Activated CD8-positive, alpha-beta memory T cell treated with anti-CD3 and anti-CD28 coated beads, Interleukin-2, amount 50 U/mL, for 48 hours (primary cell): ENCODE results near the gene SUCLG2.

Experiments used
- DNase-seq: peaks from one replicate; pipeline ENCODE4 v3.0.0-alpha.2; 2020

SUCLG2 gene, protein sequence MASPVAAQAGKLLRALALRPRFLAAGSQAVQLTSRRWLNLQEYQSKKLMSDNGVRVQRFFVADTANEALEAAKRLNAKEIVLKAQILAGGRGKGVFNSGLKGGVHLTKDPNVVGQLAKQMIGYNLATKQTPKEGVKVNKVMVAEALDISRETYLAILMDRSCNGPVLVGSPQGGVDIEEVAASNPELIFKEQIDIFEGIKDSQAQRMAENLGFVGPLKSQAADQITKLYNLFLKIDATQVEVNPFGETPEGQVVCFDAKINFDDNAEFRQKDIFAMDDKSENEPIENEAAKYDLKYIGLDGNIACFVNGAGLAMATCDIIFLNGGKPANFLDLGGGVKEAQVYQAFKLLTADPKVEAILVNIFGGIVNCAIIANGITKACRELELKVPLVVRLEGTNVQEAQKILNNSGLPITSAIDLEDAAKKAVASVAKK

DNA sequence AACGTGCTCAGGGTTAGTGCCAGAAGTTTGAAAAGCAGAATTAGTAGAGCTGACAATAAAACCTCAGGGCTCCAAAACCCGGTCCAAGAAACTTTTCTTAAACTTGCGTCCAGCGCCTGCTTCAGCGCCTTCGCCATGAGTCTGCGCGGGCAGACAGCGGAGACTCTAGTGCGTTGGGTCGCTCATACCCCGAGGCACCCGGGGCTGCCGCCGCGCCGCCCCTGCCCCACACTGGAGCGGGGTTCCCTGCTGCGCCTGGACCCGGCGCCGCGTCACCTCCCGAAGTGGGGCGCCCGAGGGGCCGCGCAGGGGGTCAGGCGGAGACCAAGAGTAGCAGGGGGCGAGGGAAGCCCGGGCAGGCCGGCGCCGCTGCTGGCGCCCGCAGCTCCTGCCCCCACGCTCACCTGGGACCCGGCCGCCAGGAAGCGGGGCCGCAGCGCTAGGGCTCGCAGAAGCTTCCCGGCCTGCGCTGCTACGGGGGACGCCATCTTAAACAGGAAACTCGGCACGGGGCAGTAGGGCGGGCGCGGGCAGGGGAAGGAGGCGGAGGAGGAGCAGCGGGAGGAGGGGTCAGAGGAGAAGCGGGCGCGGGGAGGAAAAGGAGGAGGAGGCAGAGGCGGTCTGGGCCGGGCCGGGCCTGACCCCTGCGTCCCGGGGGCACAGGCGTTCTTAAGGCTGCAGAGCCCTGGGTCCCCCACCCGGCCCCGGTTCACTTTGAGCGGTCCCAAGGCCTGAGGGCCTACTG lies at the start of gene SUCLG2:
Gene SUCLG2, minus strand, starts transcription at position 514 of the 745 bp plus-strand sequence. Its CDS starts 26 bp downstream, at position 488.
- peak; percentile 89 for DNase-seq

DNA sequence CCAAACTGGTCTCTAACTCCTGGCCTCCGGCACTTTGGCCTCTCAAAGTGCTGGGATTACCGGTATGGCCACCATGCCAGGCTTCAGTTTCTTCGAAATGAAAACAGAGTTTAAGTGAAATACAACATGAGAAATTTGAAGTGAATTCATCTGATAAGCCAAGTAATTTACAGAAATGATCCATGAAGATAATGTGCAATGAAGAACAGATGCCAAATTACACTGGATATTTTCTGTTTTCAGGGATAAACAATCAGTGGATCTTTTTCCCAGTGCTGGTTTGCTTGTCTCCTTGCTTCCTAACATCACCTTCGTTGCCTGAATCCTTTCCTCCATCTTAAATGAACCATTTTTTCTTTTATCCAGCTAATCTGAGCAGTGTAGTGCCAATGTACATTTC lies 46.2 kb upstream of the SUCLG2 start:
- no peak for DNase-seq

DNA sequence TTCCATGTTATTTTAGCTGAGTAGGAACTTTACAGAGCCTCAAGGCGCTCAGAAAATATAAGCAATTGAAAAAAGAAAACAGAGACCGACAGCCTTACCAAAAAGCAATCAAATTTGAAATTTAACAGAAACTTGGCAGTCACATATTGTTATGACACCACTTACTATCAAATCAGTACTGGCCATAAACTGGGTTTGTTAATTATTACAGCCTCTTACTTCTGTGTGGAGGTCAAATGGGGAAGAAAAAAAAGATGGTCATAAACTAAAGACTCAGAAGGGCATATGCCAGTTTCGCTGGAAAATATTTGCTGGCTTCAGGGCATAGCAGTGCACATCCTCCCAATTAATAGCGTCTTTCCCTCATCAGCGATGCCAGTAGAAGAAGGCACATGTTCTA lies 45.5 kb upstream of the SUCLG2 start:
- no peak for DNase-seq

DNA sequence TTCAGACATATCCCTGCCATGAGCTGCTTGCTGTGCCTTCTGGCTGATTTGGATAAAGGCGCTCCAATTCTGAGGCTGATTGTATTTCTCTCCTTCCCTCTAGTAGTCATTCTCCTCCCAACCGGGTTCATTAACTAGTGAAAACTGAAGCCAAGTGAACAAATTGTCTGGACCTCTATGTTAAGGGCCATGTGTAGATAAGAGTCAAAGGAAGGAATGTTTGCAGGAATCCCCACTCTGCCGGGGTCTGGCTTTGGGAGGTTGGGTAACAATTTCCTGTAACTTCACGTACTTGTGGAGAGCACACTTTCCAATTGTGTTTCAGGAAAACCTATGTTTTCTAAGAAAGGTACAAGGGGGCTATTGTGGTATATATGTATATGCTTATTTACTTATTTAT lies 38.2 kb upstream of the SUCLG2 start:
- no peak for DNase-seq

DNA sequence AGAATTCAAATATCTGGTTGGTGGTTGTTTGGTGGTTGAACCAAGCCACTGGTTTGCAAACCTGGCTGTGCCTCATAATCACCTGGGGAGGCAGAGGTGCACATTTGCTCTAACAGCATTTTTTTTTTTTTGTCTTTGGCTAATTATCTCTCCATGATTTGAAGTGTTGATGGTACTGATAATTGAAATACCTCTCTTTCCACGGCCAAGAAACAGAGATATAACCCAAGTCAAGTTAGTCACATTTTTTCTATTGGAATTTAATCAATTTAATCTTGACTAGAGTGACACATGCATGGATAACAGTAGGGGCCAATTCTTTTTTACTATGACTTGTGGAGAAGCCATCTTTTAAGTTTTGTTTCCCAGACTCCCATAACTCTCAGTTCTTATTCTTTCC lies 37.5 kb upstream of the SUCLG2 start:
- no peak for DNase-seq

DNA sequence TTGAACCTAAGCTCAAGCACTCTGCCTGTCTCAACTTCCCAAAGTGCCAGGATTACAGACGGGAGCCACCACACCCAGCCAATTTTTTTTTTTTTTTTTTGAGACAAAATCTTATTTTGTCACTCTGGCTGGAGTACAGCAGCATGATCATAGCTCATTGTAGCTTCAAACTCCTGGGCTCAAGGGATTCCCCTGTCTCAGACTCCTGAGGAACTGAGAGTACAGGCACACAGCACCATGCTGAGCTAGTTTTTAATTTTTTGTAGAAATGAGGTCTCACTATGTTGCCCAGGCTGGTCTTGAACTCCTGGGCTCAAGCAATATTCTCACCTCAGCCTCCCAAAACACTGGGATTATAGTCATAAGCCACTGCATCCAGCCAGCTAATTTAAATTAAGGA lies 36.8 kb upstream of the SUCLG2 start:
- DNase-seq: no peak

DNA sequence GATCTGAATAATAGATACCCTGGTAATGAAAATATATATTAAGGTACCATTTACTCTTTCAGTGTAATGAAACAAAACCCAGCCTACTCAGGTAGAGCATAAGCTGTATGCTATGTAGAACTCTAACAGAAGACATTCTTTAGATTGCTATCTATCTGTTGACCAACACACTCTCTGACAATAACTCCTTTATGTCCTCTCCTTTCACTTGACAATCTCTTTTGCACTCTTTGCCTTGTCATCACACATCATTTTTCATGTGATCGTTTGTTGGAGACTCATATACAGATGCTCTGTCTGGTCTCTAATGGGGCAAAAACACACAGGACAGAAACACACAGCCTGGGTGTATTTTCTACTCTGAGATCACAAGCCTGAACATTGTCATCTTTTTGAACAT lies 35.4 kb upstream of the SUCLG2 start:
- DNase-seq: no peak

DNA sequence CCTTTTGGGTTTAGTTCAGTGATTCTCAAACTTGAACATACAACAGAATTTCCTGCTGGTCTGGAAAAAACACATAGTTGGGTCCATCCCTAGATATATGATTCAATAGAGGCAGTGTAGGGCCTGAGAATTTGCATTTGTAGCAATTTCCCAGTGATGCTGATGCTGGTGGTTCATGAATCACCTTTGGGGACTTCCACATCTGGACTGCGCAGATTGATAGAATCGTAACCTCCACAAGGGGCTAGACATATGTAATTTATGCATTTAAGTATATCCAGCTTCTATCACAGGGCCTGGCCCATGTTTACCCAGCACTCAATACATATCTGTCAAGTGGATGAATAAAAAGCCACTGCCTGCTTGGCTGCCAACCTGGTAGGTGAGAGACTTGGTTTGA lies 33.8 kb upstream of the SUCLG2 start:
- DNase-seq: no peak

DNA sequence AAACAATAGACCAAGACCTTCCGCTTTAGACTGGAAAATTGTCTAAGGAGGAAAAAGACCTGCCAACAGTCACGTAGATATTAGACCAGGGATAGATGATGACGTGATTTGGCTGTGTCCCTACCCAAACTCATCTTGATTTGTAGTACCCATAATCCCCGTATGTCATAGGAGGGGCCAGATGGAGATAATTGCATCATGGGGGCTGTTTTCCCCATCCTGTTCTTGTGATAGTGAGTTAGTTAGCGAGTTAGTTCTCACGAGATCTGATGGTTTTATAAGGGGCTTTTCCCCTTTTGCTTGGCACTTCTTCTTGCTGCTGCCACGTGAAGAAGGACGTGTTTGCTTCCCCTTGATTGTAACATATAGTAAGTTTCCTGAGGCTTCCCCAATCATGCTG lies 31.7 kb upstream of the SUCLG2 start:
- no peak for DNase-seq

DNA sequence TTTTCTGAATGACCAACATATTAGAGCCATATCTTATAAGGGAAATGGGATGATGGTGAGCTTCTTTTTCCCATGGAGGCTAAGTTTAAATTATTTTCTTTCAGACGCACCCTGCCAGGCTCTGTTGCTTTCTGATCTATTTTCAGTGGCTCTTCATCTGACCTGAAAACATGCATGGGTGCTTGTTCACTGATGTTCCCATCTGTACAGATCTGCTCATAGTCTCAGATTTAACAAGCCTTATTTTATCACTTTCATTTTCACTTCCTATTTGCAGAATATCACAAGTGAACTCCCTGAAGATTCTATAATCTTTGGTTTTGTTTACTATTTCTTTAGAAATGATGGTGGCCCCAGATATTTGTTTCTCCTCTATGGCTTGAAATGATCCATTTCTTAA lies 31.1 kb upstream of the SUCLG2 start:
- DNase-seq: no peak

DNA sequence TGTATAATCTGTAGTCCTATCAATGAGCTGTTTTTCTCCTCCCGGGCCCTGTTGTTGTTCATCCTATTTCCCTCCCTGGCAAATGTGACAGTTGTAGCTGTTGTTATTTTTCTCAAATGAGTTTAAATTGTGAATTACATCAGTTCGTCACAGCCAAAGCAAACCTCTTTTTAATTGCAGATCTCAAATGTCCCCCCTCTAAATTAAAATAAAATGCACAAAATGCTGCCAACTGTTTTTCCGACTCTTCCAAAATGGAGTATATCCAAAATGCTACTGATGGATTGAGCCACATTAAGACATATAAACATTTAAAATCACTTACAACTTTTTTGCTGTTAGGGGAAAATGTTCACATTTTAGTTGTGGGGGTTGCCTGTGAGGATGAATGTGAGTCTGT lies 29.8 kb upstream of the SUCLG2 start:
- DNase-seq: no peak

DNA sequence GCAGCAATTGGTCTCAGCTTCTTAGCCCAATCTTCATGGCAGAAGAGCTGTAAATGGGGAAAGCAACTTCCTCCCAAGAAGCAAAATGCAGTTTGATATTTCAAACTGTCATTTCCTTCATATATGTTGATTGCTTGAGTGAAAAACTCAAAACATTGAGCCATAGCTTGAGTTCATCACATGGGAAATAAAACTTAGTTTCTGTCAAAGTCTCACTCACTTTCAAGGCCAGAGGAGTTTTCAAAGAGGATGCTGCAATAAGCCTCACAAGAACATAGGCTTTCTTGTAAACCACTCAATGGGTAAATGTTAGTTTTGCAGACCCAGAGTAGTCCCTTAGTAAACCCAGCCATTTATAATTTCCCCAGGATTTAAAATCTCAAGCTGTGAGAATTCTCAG lies 29.1 kb upstream of the SUCLG2 start:
- no peak for DNase-seq

DNA sequence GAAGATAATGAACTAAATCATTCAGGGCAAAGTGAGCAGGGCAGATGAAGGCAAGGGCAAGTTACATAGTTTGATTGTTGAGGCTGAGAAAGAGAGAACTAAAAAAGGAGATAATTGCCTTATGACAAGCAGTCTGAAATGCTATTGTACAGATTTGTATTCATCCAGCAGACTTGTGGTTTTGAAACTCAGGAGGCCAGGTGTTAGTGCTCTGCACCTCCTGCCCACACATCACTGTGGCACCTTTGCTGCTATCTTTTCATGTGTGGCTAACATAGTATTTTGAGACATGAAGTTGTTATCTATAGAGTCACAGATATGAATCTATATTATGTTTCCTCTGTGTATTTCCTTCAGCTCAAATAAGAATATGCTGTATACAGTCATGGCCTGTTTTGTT lies 24.3 kb upstream of the SUCLG2 start:
- DNase-seq: no peak

DNA sequence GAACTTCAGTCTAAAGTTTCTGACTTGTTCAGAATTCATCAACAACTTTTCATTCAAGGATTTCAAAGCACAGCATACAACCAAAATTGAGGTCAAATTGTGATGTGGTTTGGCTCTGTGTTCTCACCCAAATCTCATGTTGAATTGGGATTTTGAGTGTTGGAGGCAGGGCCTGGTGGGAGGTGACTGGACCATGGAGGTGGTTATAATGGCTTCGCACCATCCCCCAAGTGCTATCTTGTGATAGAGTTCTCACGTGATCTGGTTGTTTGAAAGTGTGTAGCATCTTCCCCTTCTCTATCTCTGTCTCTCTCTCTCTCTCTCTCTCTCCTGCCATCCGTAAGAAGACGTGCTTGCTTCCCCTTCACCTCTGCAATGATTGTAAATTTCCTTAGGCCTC lies 19.6 kb upstream of the SUCLG2 start:
- no peak for DNase-seq

DNA sequence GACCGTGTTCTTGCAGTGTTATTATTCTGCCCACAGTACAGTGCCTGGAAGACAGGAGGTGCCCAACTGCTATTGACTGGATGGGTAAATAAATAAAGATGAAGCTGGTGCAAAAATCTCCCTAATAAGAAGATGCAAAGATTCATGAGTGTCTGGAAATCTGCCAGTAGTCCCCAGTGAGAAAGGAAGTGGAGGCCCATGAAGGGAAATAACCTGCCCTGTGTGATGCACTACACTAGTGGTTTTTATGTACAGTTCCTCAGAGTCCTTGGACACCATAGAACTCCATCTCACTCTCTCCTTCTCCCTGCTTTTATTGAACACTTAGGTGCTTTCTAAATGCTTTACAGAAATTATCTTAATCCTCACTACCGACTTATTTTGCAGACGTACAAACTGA lies 8.3 kb upstream of the SUCLG2 start:
- DNase-seq: no peak

DNA sequence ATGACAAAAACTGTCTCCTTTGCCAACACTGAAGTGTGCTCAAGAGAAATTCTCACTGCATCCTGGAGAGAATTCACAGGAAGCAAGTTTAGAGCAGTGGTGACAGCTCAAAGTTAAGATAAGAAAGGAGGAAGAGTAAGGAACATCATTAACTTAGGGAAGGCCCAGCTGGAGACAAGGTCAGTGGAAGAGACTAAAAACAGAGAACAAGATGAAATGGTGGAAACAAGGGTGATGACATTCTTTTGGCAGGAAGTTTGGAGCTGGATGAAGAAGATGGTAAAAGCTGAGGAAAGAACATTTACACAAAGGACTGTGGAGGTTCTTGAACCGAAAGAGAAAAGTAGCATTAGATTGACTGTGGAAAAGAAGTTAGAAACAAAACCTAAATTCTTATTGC lies 6.7 kb upstream of the SUCLG2 start:
- DNase-seq: no peak

DNA sequence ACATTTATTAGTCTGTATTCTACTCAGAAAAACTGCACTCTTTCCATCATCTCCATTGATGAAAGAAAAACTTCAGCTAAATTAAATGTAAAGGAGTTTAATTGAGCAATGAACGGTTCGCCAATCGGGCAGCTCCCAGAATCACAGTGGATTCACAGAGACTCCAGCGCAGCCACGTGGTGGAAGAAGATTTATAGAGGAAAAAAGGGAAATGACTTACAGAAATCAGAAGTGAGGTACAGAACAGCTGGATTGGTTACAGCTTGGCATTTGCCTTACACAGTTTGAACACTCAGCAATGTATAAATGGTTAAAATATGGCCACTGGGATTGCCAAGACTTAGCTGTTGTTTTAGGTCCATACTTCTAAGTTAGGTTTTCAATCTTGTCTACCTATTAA lies 2.8 kb upstream of the SUCLG2 start:
- no peak for DNase-seq

DNA sequence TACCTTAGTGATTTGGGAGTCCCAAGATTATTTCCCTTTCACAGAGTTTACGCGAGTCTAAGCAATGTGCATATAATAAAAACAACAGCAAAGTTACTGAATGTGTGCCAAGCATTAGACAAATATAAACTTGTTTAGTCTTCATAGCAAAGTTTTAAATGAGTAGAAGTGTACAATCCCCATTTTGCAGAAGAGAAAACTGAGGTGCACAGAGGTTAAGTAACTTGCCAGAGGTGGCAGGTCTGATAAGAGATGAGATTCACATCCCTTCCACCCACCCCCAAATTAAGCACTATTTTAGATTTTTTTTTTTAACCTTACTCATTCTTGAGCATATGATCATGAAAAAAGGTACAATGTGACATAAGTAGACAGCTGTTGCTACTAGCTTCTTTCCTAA lies 2.2 kb upstream of the SUCLG2 start:
- no peak for DNase-seq

DNA sequence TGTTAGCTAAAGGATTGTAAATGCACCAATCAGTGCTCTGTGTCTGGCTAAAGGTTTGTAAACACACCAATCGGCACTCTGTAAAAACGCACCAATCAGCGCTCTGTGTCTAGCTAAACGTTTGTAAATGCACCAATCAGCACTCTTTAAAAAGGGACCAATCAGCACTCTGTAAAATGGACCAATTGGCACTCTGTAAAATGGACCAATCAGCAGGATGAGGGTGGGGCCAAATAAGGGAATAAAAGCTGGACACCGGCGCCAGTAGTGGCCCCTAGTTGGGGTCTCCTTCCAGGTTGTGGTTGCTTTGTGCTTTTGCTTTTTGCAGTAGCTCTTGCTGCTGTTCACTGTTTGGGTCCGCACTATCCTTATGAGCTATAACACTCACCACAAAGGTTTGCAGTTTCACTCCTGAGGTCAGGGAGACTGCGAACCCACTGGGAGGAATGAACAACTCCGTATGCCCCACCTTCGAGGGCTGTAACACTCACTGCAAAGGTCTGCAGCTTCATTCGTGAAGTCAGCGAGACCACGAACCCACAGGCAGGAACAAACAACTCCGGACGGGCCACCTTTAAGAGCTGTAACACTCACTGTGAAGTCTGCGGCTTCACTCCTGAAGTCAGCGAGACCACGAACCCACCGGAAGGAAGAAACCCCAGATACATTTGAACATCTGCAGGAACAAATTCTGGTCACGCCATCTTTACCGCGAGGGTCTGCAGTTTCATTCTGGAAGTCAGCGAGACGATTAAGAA lies 1.1 kb upstream of the SUCLG2 start:
- DNase-seq: peak; percentile 82

DNA sequence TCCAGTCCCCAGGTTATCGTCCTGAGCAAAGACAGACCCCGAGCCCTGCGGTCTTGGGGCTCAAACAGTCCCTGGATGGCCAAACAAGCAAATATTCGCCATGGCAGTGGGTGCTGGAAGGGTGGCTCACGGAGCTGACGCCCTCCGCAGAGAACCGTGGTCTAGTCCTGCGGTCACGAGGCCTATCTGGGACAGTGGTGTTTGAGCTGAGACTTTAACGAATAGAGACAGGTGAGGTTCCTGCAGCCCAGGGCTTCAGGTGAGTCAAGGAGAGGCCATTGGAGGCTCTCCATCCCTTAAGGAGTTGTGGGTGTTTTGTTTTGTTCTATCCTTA lies 399 bp upstream of the SUCLG2 start:
- DNase-seq: no peak

DNA sequence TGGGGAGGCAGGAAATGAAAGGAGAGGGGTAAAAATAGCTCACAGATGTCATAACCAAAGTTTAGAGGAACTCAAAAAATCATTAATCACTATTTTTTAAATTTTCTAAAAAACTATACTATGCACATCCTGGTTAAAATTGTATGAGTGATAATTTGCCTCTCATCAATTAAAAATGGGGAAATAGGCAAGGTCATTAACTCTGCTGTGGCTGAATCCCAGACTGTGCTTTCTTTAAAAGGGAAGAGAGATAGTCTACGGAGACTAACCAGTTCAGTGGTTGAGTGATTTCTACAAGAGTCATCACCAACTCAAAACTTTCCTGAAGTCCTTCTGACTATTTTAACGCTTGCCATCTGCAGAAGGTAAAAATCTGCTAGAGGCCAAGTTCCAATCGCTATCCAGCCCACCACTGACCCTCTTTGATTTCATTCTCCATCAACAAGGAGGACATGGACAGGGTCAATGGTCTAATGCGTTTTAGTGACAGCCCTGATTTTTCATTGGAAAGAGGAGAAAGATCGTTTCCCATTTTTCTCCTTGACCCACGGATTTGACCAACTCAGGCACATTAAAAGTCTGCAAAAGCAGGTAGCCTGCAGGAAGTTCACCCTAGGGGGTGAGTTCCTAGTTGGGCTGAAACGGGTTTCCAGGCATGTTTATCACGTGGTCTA lies 850 bp downstream of the SUCLG2 start:
- no peak for DNase-seq

DNA sequence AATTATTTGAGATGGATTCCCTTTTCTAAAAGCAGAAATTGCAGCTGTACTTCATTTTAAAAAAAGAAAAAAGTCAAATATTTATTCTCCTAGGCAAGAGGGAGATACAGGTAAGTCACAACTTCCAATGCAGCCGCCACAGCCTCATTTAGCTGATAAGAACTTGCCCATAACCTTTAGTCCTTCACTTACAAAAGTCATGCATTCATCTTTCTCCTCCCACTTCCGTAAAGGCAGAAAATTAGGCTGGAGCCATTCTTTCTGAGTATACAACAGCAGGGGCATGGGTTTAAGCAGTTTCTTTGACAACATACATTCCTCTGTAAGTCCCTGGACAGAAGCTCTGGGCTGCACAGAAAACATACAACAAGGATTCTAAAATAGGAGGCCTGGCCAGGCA lies 4.3 kb downstream of the SUCLG2 start:
- no peak for DNase-seq

DNA sequence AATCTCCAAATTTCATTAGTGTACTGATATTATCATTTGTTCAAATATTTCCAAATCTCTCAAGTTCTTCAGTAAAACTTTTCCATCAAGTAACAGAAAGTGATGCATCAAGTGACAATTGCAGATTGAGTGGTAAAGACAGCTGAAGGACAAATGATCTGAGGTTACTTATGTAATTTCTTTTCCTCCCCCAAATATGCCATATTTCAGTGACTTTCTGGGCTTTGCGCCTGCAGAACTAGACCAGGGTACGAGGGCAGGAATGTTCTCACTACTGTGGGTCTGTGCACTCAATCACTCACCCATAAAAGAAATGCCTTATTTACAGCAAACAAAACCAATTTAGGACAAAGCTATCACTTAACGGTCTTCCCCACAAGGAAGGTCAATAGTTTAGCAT lies 4.7 kb downstream of the SUCLG2 start:
- DNase-seq: no peak
